Stimulated activated CD4-positive, alpha-beta T cell treated with anti-CD3 and anti-CD28 coated beads, Interleukin-4, amount 100 ng/mL, for 1 hour (primary cell): ENCODE measurements around the gene PFN1.

Source experiments
- DNase-seq: peaks from one replicate; pipeline ENCODE4 v3.0.0-alpha.2; 2020

The PFN1 gene

GRCh38 chr17:4967539-4968485 is 19.5 kb upstream of the PFN1 start, which contains the start of gene SPAG7:
TSS of gene SPAG7 (minus strand) at chr17:4967817. CDS start at chr17:4967804, 13 bp downstream.
- peak; percentile 89 for DNase-seq

DNA sequence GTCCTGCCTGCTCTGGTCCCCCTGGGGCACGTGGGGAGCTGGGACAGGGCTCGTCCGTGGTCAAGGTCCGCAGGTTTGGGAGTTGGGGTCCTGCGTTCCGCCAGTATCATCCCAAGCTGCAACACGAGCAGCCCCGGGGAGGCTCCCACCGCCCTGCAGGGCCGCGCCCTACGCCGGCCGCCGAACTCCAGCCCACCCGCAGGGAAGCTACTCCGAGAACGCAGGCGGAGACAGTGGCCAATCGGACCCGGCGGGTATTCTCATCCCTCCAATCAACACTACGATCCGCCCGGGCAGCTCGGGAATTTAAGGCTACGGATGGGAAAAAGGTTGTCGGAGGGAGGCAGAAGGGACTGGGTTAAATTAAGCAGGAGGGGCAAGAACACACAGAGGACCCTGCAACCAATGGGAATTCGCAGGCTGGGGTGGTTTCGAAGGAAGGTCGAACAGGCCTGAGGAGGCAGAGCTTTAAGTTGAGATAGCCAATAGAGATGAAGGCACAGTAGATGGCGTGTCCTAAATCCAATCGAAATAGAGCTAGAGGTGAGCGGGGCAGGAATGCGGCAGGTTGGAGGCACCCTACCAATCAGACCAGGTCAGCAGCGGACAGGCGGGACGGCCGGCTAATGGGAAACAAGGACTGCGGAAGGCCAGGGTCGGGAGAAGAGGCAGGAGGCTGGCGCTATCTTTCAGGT is 18.7 kb upstream of the PFN1 start:
- peak; percentile 86 for DNase-seq

- no peak for DNase-seq
Observed at GRCh38 chr17:4965311-4965986, 17.1 kb upstream of the PFN1 start.

GRCh38 chr17:4960279-4960922 is 12.1 kb upstream of the PFN1 start:
- DNase-seq, result no peak

- DNase-seq, result no peak
Observed at GRCh38 chr17:4959261-4959965, 11.1 kb upstream of the PFN1 start.

- DNase-seq, result no peak
Observed at GRCh38 chr17:4958102-4958501, 9.8 kb upstream of the PFN1 start.

GRCh38 chr17:4956493-4957061 is 8.2 kb upstream of the PFN1 start:
- peak; percentile 55 for DNase-seq

GRCh38 chr17:4955091-4955490 is 6.8 kb upstream of the PFN1 start:
- no peak for DNase-seq

DNA sequence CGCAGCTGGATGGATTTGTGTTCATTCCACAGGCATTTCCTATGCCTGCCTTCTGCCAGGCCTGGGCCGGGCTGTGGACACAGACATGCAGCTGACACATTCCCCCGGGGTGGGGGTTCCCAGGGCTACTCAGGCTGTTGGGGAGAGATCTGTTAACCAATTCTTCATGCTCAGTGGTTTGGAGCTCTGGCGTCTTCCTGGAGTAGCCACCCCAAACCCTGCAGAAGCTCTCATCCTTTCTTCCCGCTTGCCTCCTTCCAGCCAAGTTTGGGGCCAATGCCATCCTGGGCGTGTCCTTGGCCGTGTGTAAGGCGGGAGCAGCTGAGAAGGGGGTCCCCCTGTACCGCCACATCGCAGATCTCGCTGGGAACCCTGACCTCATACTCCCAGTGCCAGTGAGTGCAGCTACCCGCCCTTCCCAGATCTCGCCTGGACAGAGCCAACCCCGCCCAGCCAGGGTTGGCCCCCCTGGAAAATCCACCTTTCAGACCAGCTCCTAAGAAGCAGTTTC is 5.2 kb upstream of the PFN1 start:
- DNase-seq, result no peak

DNA sequence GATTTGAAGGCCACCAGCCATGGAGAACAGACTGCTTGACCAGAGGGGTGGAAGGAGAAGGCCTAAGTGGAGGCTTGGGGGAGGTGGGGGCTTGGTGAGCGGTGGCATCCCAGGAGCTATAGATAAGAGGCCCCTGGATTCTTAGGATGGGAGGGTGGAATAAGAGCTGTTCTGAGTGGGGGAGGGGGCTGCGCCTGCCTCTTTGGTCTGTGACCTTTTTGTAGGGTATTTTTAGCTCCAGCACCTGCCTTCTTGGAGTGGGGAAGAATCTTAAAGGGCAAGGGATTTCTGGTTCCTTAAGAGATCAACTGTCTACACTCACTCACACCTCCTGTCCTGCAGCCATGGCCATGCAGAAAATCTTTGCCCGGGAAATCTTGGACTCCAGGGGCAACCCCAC is 3.2 kb upstream of the PFN1 start:
- no peak for DNase-seq

- no peak for DNase-seq
Observed at GRCh38 chr17:4950746-4951204, 2.4 kb upstream of the PFN1 start, which contains the start of gene ENO3. TSS of gene ENO3 (plus strand) at chr17:4951119. CDS start at chr17:4951830, 711 bp downstream.

GRCh38 chr17:4950075-4950745 is 1.9 kb upstream of the PFN1 start:
- peak; percentile 43 for DNase-seq

DNA sequence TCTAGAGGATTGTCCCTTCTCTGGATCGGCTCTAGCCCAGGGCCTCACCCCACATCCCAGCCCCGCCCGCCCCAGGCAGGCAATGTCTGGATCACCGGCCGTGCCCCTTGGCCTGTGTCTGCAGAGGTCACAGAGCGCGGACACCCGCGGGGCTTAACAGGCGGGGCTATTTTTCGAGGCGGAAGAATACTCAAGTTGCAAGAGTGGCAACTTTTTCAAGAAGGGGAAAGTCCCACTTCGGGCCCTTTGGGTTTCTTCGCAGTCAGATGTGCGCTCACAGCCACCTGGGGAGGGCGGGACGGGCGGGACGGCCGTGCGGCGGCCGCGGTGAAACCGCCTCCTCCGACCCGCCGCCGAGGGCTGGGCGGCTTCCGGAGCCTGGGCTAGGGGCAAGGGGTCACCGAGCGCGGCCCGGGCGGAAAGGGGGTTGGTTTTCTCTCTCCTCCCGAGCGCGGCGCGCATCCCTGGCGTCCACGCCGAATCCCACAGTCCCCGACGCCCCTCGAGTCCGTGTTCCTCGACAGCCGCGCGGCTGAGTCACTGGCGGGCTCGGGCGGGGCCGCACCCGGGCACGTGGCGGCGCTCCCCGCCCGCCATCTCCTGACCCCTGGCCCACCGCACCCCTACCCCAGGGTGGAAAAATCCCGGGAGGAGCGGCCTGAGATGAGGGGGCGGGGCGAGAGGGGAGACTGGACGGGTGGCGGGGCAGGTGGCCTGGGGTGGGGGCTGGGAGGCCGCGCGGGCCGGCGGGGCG is 1.2 kb upstream of the PFN1 start:
- peak; percentile 73 for DNase-seq

GRCh38 chr17:4948931-4949320 is 596 bp upstream of the PFN1 start:
- peak; percentile 75 for DNase-seq

DNA sequence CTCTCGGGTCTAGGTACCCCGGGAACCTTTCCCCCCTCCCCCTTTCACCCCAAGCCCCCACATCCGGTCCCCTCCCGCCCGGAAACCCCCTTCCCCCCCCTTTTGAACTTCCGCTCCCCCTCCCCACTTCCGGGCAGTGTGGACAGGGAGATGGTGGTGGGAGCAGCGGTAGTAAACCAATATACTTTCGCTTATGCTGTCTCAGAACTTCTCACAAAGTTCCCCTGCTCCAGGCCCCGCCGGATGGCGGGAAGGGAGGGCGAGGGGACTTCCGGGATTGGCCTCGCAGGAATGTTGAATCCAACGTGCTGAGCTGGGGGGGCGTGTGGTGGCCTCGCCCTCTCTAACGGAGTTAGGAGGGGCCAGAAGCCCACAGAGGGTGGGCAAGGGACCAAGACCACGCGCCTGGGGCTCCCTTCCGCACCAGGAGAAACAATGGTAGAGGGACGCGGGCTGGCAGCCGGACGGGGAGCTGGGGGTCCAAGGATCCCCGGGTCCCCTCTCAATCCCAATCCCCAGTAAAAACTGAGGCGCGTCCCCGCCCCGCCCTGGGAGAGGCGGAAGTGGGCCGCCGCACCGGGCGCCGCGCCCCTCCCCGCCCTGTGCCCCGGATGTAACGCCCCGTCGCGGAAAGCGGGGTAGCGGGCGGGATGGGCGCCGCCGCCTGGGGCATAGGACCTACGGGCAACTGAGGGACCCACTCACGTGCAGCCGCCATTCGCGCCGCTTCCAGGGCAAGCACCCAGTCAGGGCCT is 742 bp downstream of the PFN1 start:
- peak; percentile 71 for DNase-seq

- no peak for DNase-seq
Observed at GRCh38 chr17:4947010-4947410, 1.3 kb downstream of the PFN1 start.

DNA sequence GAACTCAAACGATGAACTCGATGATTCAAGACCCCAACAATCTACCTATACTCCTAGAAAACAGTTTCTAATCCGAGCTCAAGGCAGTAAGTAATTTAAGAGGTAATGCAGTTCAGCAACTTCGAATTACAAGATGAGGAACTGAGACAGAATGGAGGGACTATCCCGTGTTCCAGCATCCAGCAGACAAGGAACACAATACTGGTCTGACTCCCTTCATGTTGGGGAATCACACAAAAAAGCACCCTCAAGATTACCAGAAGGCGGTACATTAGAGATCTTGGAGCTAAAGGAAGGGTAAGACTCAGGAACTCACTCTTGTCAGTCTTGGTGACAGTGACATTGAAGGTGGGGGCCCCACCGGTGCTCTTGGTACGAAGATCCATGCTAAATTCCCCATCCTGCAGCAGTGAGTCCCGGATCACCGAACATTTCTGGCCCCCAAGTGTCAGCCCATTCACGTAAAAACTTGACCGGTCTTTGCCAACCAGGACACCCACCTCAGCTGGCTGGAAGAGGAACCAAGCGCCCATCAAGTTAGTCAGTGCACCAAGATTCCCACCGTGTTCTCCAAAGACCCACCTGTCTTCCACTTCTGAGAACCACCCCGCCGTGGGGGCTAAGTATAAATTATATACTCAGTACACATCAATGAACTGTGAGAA is 1.9 kb downstream of the PFN1 start:
- no peak for DNase-seq

DNA sequence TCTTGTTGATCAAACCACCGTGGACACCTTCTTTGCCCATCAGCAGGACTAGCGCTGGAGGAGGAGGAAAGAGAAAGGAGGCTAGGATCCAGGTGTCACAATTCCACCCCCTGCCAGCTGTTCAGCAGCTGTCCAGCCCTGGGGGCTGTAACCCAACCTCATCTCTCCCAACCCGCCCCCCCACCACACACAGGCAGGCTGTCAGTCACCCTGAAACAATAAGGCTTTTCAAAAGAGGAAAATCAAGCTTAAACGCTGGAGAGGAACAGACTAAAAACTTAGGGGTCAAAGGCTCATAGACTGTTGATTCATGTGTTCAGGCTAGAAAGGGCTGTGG is 2.4 kb downstream of the PFN1 start:
- no peak for DNase-seq
